GM23248 (cell line): ENCODE data around the gene TSHZ2. TPM values are rescaled to one million over a fixed set of nuclear protein-coding genes. Genes with fewer than 3 reads are reported as not detected.

Source experiments
- DNase-seq: peaks from one replicate; pipeline ENCODE4 v3.0.0-alpha.2; 2015
- H2AFZ ChIP-seq: fragments of 200-600 bp; sonication (generic); 2 replicates; pipeline ENCODE4 v1.6.1; 2016; ENCODE audit warnings: antibody characterized with exemption
- H3F3A ChIP-seq: fragments of 200-600 bp; sonication (generic); 2 replicates; pipeline ENCODE4 v1.6.1; 2016; ENCODE audit warnings: mild to moderate bottlenecking, antibody characterized with exemption, mixed run types; ENCODE audit not compliant: insufficient read depth
- H3K27ac ChIP-seq: fragments of 200-600 bp; sonication (generic); 2 replicates; pipeline ENCODE4 v1.5.1; 2016; ENCODE audit warnings: mild to moderate bottlenecking
- H3K27me3 ChIP-seq: fragments of 200-600 bp; sonication (generic); replicated peaks from 2 replicates; pipeline ENCODE4 v1.6.1; 2016; ENCODE audit warnings: mild to moderate bottlenecking; ENCODE audit not compliant: insufficient read depth
- H3K36me3 ChIP-seq: fragments of 200-600 bp; sonication (generic); 2 replicates; pipeline ENCODE4 v1.6.1; 2016; ENCODE audit warnings: low read depth, mild to moderate bottlenecking
- H3K4me1 ChIP-seq: fragments of 200-600 bp; sonication (generic); 2 replicates; pipeline ENCODE4 v1.6.1; 2016; ENCODE audit warnings: mild to moderate bottlenecking; ENCODE audit not compliant: insufficient read depth
- H3K4me2 ChIP-seq: fragments of 200-600 bp; sonication (generic); one replicate; pipeline ENCODE4 v1.6.1; 2016; ENCODE audit warnings: mild to moderate bottlenecking; ENCODE audit not compliant: unreplicated experiment
- H3K4me3 ChIP-seq: fragments of 200-600 bp; sonication (generic); 2 replicates; pipeline ENCODE4 v1.5.1; 2016; ENCODE audit warnings: mild to moderate bottlenecking
- H3K79me2 ChIP-seq: fragments of 200-600 bp; sonication (generic); 2 replicates; pipeline ENCODE4 v1.6.1; 2016; ENCODE audit warnings: mild to moderate bottlenecking; ENCODE audit not compliant: insufficient read depth
- H3K9ac ChIP-seq: fragments of 200-600 bp; sonication (generic); 2 replicates; pipeline ENCODE4 v1.6.1; 2016; ENCODE audit warnings: mild to moderate bottlenecking
- H3K9me2 ChIP-seq: fragments of 200-600 bp; sonication (generic); 2 replicates; pipeline ENCODE4 v1.6.1; 2016; ENCODE audit warnings: mixed run types, mild to moderate bottlenecking, moderate library complexity; ENCODE audit not compliant: insufficient read depth
- H3K9me3 ChIP-seq: fragments of 200-600 bp; sonication (generic); one replicate; pipeline ENCODE4 v1.6.1; 2017; ENCODE audit warnings: low read depth
- H4K20me1 ChIP-seq: fragments of 200-600 bp; sonication (generic); 2 replicates; pipeline ENCODE4 v1.6.0; 2016; ENCODE audit not compliant: insufficient read depth
- EZH2 ChIP-seq: fragments of 200-600 bp; sonication (generic); IDR thresholded peaks from 2 replicates; pipeline ENCODE4 v1.6.1; 2018; ENCODE audit warnings: antibody characterized with exemption, mild to moderate bottlenecking; ENCODE audit not compliant: insufficient read depth, poor library complexity, severe bottlenecking
- EZH2phosphoT487 ChIP-seq: fragments of 200-600 bp; sonication (generic); IDR thresholded peaks from 2 replicates; pipeline ENCODE4 v1.6.1; 2018; ENCODE audit warnings: antibody characterized with exemption, moderate library complexity, mild to moderate bottlenecking, low read depth; ENCODE audit not compliant: insufficient read depth
- WGBS, 2 experiments: methylation state at CpG; one replicate each; pipeline ENCODE4 v1.1.6; 2015 to 2017; ENCODE audit warnings: low lambda C conversion rate in 2 of 2, low coverage in 1 of 2; ENCODE audit errors: missing lambda C conversion rate in 2 of 2; 5-methylcytosine and 5-hydroxymethylcytosine counted together
- in situ Hi-C: fragments of 300-500 bp; cut with MboI; formaldehyde crosslinking; loops from 2 replicates; pipeline ENCODE4 v1.15.0; 2020
- polyA plus RNA-seq: library from polyadenylated mRNA; unstranded; fragments of >200 nt; fragmentation: Nextera tagmentation; extraction: Ambion mirVana; gene quantifications from 2 replicates; pipeline ENCODE4 v1.2.1, GENCODE V29; 2016
- total RNA-seq: library from RNA; depleted of rRNA; stranded (reverse); fragments of >200 nt; shearing (Covaris generic); gene quantifications from 2 replicates; pipeline ENCODE4 v1.2.3, GENCODE V29; 2014

The TSHZ2 gene
- total and polyA plus RNA-seq, 2 experiments from 2014 or later = 4.5 to 13.4 TPM

- Histone ChIP-seq H3K9ac (no peak overlapping the region), H3K27me3 (no peaks in the 10 kb centered on the region), H3K4me3 (no peak overlapping the region), H3K27ac (no peak overlapping the region), H3K9me3 (no peaks in the 10 kb centered on the region), H2AFZ (no peak overlapping the region), H3K36me3 (no peaks in the 10 kb centered on the region), H3K4me1 (no peaks in the 10 kb centered on the region), H3K79me2 (no peaks in the 10 kb centered on the region), H3F3A (no peaks in the 10 kb centered on the region), H3K9me2 (no peaks in the 10 kb centered on the region), H4K20me1 (no peaks in the 10 kb centered on the region), H3K4me2 (no peak overlapping the region)
- TF ChIP-seq EZH2phosphoT487 (no peak), EZH2 (no peak)
- in situ Hi-C loops = no loop called here
- WGBS, 2 experiments = 86 to 91% methylated on average over 7 of the region's 7 CpGs
- no peak for DNase-seq
Measured at GRCh38 chr20:53214392-53214791, 242.2 kb downstream of the TSHZ2 start.

GRCh38 chr20:53215166-53215565 is 243.0 kb downstream of the TSHZ2 start:
- no peaks in the 10 kb centered on the region for H3K27me3 ChIP-seq
- no peaks in the 10 kb centered on the region for H4K20me1 ChIP-seq
- WGBS, 2 experiments = 50 to 62% methylated on average over 4 of the region's 4 CpGs
- DNase-seq = no peak
- in situ Hi-C loops = no loop called here
- no peaks in the 10 kb centered on the region for H3K36me3 ChIP-seq
- H3K79me2 ChIP-seq = no peaks in the 10 kb centered on the region
- H3K9ac ChIP-seq = no peak overlapping the region
- H3F3A ChIP-seq = no peaks in the 10 kb centered on the region
- no peak overlapping the region for H3K4me3 ChIP-seq
- no peak overlapping the region for H3K27ac ChIP-seq
- no peaks in the 10 kb centered on the region for H3K9me2 ChIP-seq
- no peak overlapping the region for H3K4me2 ChIP-seq
- no peak for TF ChIP-seq EZH2phosphoT487
- H3K9me3 ChIP-seq = no peaks in the 10 kb centered on the region
- no peak overlapping the region for H2AFZ ChIP-seq
- H3K4me1 ChIP-seq = no peaks in the 10 kb centered on the region

- in situ Hi-C loops = no loop called here
- no peaks in the 10 kb centered on the region for H3K27me3 ChIP-seq
- H3K27ac ChIP-seq = no peak overlapping the region
- no peaks in the 10 kb centered on the region for H3K9me3 ChIP-seq
- H3K9me2 ChIP-seq = no peaks in the 10 kb centered on the region
- no peaks in the 10 kb centered on the region for H3K36me3 ChIP-seq
- H3K4me3 ChIP-seq = peak overlapping the region; percentile 48; the same call in 1 of the 2 replicates
- H2AFZ ChIP-seq = no peak overlapping the region
- 92 to 98% methylated on average over 2 of the region's 2 CpGs for WGBS, 2 experiments
- no peaks in the 10 kb centered on the region for H3F3A ChIP-seq
- no peaks in the 10 kb centered on the region for H3K4me1 ChIP-seq
- no peak overlapping the region for H3K9ac ChIP-seq
- H4K20me1 ChIP-seq = no peaks in the 10 kb centered on the region
- H3K79me2 ChIP-seq = no peaks in the 10 kb centered on the region
- H3K4me2 ChIP-seq = peak overlapping the region; percentile 62
- no peak for TF ChIP-seq EZH2
- TF ChIP-seq EZH2phosphoT487 = no peak
- no peak for DNase-seq
Measured at GRCh38 chr20:53216478-53216855, 244.3 kb downstream of the TSHZ2 start.

- Histone ChIP-seq H3K4me3 (peak overlapping the region; percentile 48), H3K9me3 (no peaks in the 10 kb centered on the region), H3K9me2 (no peaks in the 10 kb centered on the region), H3K27ac (no peak overlapping the region), H3K27me3 (no peaks in the 10 kb centered on the region), H3K79me2 (no peaks in the 10 kb centered on the region), H4K20me1 (no peaks in the 10 kb centered on the region), H3K4me2 (peak overlapping the region; percentile 62), H3K9ac (no peak overlapping the region), H2AFZ (no peak overlapping the region), H3F3A (no peaks in the 10 kb centered on the region), H3K4me1 (no peaks in the 10 kb centered on the region), H3K36me3 (no peaks in the 10 kb centered on the region)
- WGBS, 2 experiments = 13% methylated on average over 32 of the region's 32 CpGs
- TF ChIP-seq EZH2phosphoT487 (no peak), EZH2 (no peak)
- DNase-seq = peak; percentile 44
- in situ Hi-C loops = no loop called here
Measured at GRCh38 chr20:53216856-53217576, 244.9 kb downstream of the TSHZ2 start.
